Central memory CD4-positive, alpha-beta T cell (primary cell): Measurements from ENCODE around the gene AHCTF1.

Source experiments
- DNase-seq: peaks from one replicate; pipeline ENCODE4 v3.0.0; 2022

Gene AHCTF1

DNA sequence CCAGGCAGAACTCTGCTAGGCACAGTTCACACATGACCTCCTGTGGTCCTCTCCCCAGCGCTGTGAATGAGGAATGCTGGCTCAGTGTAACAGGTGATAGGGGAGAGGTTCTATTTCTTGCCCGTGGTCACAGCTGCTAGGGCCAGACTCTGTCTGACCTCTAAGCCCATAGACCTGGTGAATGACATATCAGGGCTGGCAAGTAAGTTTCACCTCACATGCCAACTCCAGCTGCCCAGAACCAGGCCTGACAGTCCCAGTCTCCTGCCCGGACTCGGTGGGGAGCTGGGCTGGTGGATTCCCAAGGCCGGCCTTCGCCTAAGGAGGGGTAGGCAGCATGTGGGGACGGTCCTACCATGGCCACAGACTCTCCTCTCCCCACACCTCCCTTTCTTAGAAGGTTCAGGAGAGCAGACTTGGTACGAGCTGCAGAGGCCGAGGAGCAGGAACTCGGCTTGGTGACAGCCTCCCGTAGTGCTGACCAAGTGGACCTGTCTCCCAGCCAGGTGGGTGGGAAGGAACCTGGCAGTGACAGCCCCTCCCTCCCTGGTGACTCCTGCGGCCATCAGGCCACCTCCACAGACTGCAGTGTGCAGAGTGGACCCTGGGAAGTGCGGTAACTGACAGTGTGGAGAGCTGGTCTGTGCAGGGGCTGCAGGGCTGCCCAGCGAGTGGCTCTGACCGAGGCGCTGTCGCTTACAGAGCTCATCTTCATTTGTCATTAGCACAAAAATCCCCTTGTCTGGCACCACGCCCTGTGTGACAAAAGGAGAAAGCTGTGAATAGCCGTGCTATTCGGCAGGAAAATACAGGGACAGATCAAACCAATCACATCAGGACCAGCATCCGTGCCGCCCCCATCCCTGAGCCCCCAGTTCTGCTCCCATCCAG lies 132.9 kb downstream of the AHCTF1 start:
- no peak for DNase-seq

GRCh38 chr1:246798107-246798506 lies 133.6 kb downstream of the AHCTF1 start:
- no peak for DNase-seq

- DNase-seq, result no peak
Observed at GRCh38 chr1:246797597-246797996, 134.2 kb downstream of the AHCTF1 start.

GRCh38 chr1:246797157-246797556 lies 134.6 kb downstream of the AHCTF1 start:
- DNase-seq, result no peak

- DNase-seq, result no peak
Observed at GRCh38 chr1:246795906-246796694, 135.6 kb downstream of the AHCTF1 start.

DNA sequence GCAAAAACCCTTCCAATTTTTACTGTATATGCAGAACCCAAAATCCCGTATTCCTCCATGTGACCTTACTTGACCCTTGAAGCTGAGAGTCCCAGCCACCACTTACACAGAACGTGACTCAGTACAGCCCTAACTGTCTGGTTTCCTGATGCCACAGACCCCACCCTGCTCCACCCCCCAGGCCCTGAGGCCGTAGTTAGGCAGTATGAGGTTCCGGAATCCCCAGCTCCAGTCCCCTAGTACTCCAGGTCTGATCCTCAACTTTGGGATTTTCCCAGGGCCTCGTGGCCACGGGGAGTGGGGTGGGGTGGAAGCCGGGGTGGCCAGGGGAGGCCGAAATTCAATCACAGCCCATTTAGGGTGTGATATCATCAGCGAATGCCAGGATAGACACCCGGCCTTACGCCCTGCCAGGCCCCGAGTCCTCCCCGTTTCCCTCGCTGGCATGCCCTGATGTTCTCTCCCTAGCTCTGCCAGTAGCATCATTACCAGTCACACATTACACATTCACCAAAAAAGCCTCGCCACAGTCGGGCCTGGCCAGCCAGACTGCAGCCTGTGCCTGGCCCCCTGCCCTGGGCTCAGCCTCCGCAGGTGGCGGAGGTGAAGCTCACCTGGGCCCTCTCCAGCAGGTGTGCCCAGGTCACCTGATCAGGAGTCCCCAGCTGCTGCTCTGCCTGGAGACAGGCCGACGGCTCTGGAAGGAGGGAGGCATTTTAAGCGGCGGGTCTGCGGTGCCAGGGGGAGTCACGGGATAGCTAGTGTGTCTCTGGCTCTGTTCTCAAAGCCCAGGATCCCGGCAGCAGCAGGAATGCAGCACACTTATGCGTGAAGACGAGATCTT lies 136.7 kb downstream of the AHCTF1 start:
- DNase-seq, result no peak

- DNase-seq, result no peak
Observed at GRCh38 chr1:246794048-246794827, 137.5 kb downstream of the AHCTF1 start.

DNA sequence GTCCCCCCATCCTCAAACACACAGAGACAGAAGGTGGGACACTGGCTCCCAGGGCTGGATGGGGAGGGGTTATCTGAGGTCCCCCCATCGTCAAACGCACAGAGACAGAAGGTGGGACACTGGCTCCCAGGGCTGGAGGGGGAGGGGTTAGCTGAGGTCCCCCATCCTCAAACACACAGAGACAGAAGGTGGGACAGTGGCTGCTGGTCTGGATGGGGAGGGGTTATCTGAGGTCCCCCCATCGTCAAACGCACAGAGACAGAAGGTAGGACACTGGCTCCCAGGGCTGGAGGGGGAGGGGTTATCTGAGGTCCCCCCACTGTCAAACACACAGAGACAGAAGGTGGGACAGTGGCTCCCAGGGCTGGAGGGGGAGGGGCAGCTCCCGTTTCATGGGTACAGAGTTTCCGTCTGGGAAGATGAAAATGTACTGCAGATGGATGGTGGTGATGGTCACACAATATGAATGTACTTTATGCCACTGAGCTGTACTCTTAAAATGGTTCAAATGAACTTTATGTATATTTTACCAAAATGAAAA lies 138.3 kb downstream of the AHCTF1 start:
- no peak for DNase-seq

GRCh38 chr1:246792603-246793002 lies 139.1 kb downstream of the AHCTF1 start:
- no peak for DNase-seq

DNA sequence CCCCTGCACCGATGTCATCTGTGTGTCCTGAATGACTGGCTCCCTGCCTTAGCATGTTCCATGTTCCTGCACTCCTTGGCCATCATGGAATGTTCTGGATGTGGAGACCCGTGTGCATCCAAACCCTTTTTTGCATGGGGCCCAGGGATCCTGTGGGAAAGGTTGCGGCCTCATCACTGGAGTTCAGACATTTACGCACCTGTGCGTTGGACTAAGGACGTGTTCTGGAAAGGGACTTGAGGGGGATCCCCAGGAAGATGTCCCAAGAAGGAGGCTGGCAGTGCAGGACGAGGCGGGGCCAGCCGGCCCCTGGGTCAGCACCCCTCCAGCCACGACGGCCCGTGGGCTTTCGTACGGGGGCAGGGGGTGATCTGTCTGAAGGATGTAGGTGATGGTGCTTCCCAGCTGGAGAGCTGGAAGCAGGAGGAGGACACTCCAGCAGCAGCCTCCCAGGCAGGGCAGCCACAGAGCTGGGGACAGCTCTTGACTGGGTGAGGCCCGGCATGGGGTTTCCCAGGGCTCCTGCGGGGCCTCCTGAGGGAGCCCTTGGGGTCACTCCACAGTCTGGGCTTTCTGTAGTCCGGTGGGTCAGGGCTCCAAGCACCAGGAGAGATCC lies 140.3 kb downstream of the AHCTF1 start:
- no peak for DNase-seq

DNA sequence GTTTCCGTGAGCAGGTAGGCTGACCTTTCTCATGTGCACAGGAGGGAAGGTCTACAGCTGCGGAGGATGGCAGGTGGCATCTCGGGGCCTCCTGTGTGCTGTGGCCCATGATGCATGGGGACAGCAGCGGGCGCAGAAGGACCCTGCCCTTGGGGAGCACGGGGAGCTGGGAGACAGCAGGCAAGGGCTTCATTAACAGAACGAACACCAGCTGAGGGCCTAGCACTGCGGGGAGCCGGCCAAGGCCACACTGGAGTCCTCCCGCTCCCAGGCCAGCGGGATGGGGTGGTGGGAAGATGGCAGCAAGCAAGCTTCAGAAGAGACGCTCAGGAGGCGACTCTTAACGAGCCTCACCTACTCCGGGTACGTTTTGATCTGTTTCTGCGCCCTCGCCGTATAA lies 140.9 kb downstream of the AHCTF1 start:
- no peak for DNase-seq

DNA sequence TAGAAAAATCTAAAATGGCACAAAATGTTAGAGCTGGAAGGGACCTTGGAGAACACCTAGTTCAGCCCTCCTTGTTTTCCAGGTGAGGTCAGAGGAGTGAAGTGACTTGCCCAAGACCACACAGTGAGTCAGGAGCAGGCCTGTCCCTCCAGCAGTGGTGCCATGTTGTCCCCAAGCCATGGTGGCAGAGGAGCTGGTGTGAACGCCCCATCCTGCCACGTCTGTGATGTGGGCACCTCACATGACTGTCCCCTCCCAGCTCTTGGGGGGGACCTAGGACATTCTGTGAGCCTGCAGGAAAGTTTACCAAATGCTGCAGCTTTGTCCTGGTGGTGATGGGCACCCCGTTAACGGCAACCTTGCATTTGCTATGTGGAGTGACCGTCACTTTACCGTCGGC lies 141.4 kb downstream of the AHCTF1 start:
- DNase-seq, result no peak

DNA sequence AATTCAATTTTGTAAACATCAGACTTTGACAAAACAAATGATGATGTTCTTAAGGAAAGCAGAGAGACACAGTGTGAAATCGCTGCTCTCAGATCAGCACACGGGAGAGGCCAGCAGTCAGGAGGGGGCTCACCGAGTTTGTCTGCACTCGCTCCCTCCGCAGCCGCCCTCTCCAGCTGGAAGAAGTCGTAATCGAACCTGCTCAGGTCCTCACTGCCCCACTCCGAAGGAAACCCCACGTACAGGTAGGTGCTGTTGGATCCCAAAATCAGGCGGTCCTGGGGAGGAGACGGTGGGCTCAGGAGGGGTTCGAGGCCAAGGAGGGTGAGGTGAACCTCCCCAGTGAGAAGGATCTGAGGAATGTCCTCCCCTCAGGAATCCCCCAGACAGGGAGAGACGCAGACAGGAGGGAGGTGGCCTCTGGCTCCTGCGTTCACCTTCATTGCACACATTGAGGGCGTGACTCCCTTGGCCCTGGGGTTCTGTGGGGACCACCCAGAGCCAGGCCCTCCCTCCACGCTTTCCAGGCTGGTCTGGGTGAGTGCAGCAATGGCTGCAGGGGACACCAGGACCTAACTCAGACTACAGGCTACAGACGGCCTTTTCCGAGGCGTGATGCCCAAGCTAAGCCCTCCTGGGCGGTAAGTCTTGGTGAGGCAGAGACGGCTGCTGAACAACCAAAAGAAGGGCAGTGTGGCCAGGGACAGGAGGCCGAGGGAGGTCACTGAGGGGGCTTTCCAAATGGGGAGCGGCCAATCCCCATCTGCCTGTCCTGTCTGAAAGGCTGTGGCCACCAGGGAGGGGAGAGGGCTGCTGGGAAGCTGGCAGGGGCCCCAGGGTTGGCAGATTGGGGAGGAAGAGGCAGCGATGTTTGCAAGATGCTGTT lies 142.1 kb downstream of the AHCTF1 start:
- DNase-seq, result no peak
